Endodermal cell (in vitro differentiated cells): Measurements from ENCODE around the gene TSHZ2. TPM values are rescaled to one million over a fixed set of nuclear protein-coding genes. Genes with fewer than 3 reads are reported as not detected.

ENCODE experiments used
- DNase-seq: peaks from one replicate; pipeline ENCODE4 v3.0.0-alpha.2; 2017
- H3K27ac ChIP-seq: 2 replicates; pipeline ENCODE4 v1.5.1; 2013; ENCODE audit warnings: mild to moderate bottlenecking, low read depth, low read length, moderate library complexity
- H3K27me3 ChIP-seq: 2 replicates; pipeline ENCODE4 v1.6.1; 2013; ENCODE audit warnings: mild to moderate bottlenecking, low read length, moderate library complexity; ENCODE audit not compliant: insufficient read depth, control insufficient read depth, poor library complexity, severe bottlenecking
- H3K36me3 ChIP-seq: 2 replicates; pipeline ENCODE4 v1.7.0; 2013; ENCODE audit warnings: mild to moderate bottlenecking, low read length, moderate library complexity; ENCODE audit not compliant: control insufficient read depth, insufficient read depth
- H3K4me1 ChIP-seq: one replicate; pipeline ENCODE4 v1.7.0; 2013; ENCODE audit warnings: low read length; ENCODE audit not compliant: control insufficient read depth, insufficient read depth
- H3K4me3 ChIP-seq: 2 replicates; pipeline ENCODE4 v1.5.1; 2013; ENCODE audit warnings: mild to moderate bottlenecking, low read length, moderate library complexity
- H3K9ac ChIP-seq: 2 replicates; pipeline ENCODE4 v1.6.1; 2013; ENCODE audit warnings: mild to moderate bottlenecking, low read length, moderate library complexity; ENCODE audit not compliant: poor library complexity, severe bottlenecking; ENCODE audit errors: extremely low read depth
- H3K9me3 ChIP-seq: 2 replicates; pipeline ENCODE4 v1.6.1; 2013; ENCODE audit warnings: mild to moderate bottlenecking, low read length, moderate library complexity; ENCODE audit not compliant: control insufficient read depth
- H3K27ac Mint-ChIP-seq: 2 replicates; pipeline ENCODE4 v1.8.0; 2020; ENCODE audit warnings: mixed read lengths
- H3K27me3 Mint-ChIP-seq: 2 replicates; pipeline ENCODE4 v1.8.0; 2021; ENCODE audit warnings: mild to moderate bottlenecking, mixed read lengths; ENCODE audit not compliant: insufficient read depth
- H3K36me3 Mint-ChIP-seq: 2 replicates; pipeline ENCODE4 v1.8.0; 2020; ENCODE audit warnings: low read depth, mixed read lengths
- H3K4me1 Mint-ChIP-seq: 2 replicates; pipeline ENCODE4 v1.8.0; 2020; ENCODE audit warnings: mixed read lengths
- H3K4me3 Mint-ChIP-seq: 2 replicates; pipeline ENCODE4 v1.8.0; 2020; ENCODE audit warnings: mild to moderate bottlenecking, moderate library complexity, mixed read lengths
- H3K9me3 Mint-ChIP-seq: 2 replicates; pipeline ENCODE4 v1.8.0; 2020; ENCODE audit warnings: mild to moderate bottlenecking, mixed read lengths
- CTCF ChIP-seq: fragments of 200-600 bp; sonication (generic); conservative IDR thresholded peaks from 2 replicates; pipeline ENCODE4 v1.5.0; 2021; ENCODE audit warnings: antibody characterized with exemption, mild to moderate bottlenecking
- WGBS, 2 experiments: methylation state at CpG; one replicate each; pipeline versions ENCODE4 v1.1.5 to v1.1.7; 2013; ENCODE audit warnings: missing lambda C conversion rate in 2 of 2, mixed read lengths in 1 of 2; ENCODE audit not compliant: insufficient coverage in 1 of 2, insufficient read length in 1 of 2; 5-methylcytosine and 5-hydroxymethylcytosine counted together
- total RNA-seq, 2 donors: library from RNA; stranded (reverse); fragmentation: NEBNext Ultra II Directional in 1 of 2; extraction: Animal tissue kit (Norgen Biotek cat#: 25700) in 1 of 2; gene quantifications; 2 replicates in 1 of 2; 3 replicates in 1 of 2; pipeline ENCODE4 v1.2.1, GENCODE V29; 2021

Gene TSHZ2
- total RNA-seq, 2 donors from 2014 or later, result 0.07 to 0.31 TPM

DNA sequence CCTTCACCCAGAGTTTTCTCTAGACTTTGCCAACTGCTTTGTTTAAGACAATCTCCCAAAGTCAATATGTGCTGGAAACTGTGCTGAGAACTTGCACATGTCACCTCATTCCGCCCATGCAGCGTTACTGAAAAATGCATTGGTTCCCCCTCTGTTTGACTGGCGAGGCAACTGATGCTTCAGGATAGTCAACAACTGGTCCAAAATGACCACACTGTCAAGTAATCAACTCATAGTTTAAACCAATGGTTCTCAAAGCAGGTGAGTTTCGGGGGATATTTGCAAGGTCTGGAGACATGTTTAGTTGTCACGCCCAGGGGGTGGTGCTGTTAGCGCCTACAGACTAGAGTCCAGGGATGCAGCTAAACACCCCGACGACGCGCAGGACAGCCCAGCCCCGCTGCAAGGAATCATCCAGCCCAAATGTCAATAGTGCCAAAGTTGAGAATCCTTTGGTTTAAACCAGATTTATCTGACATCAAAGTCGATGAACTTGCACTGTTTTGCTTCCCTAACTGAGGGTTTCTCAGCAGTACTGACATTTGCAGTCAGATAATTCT lies 451.5 kb downstream of the TSHZ2 start:
- Mint-ChIP-seq H3K4me3 (no peak overlapping the region), H3K27ac (no peak overlapping the region), H3K9me3 (peaks cover 2% of the 10 kb centered on the region), H3K27me3 (no peaks in the 10 kb centered on the region), H3K4me1 (peaks cover 4% of the 10 kb centered on the region), H3K36me3 (no peaks in the 10 kb centered on the region)
- no peaks in the 10 kb centered on the region for H3K36me3 ChIP-seq
- no peak overlapping the region for H3K9ac ChIP-seq
- H3K4me3 ChIP-seq, result no peak overlapping the region
- H3K27me3 ChIP-seq, result no peaks in the 10 kb centered on the region
- H3K27ac ChIP-seq, result no peak overlapping the region
- H3K9me3 ChIP-seq, result no peaks in the 10 kb centered on the region
- H3K4me1 ChIP-seq, result peaks cover 2% of the 10 kb centered on the region
- TF ChIP-seq CTCF, result no peak
- WGBS, 2 experiments, result 93 to 96% methylated on average over 11 to 12 of the region's 12 CpGs
- no peak for DNase-seq

DNA sequence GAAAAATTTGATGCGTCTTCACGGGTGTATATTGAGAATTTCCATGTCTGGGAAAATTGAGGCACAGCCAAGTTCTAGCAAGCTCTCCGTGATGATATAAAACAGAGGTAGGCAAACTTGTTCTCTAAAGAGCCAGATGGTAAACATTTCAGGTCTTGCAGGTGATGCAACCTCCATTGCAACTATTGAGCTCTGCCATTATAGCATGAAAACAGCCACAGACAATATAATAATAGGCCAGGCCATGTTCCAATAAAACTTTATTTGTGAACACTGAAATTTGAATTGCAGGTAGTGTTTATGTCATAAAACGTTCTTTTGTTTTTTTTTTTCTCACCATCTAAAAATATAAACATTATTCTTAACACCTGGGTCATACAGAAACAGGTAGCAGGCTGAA lies 453.3 kb downstream of the TSHZ2 start:
- Mint-ChIP-seq H3K4me3 (no peak overlapping the region), H3K9me3 (peaks cover 8% of the 10 kb centered on the region), H3K36me3 (no peaks in the 10 kb centered on the region), H3K27me3 (no peaks in the 10 kb centered on the region), H3K27ac (no peak overlapping the region), H3K4me1 (no peaks in the 10 kb centered on the region)
- H3K27me3 ChIP-seq, result no peaks in the 10 kb centered on the region
- 91 to 96% methylated on average over 3 to 4 of the region's 4 CpGs for WGBS, 2 experiments
- H3K9ac ChIP-seq, result no peak overlapping the region
- no peaks in the 10 kb centered on the region for H3K9me3 ChIP-seq
- no peaks in the 10 kb centered on the region for H3K36me3 ChIP-seq
- no peaks in the 10 kb centered on the region for H3K4me1 ChIP-seq
- H3K4me3 ChIP-seq, result no peak overlapping the region
- DNase-seq, result no peak
- H3K27ac ChIP-seq, result no peak overlapping the region
- TF ChIP-seq CTCF, result no peak

GRCh38 chr20:53425941-53426340 lies 453.8 kb downstream of the TSHZ2 start:
- no peak overlapping the region for H3K27ac Mint-ChIP-seq
- no peak overlapping the region for H3K4me3 Mint-ChIP-seq
- Histone ChIP-seq H3K9ac (no peak overlapping the region), H3K9me3 (no peaks in the 10 kb centered on the region), H3K4me3 (no peak overlapping the region), H3K36me3 (no peaks in the 10 kb centered on the region), H3K4me1 (no peaks in the 10 kb centered on the region), H3K27ac (no peak overlapping the region), H3K27me3 (no peaks in the 10 kb centered on the region)
- H3K36me3 Mint-ChIP-seq, result no peaks in the 10 kb centered on the region
- no peak for DNase-seq
- H3K27me3 Mint-ChIP-seq, result no peaks in the 10 kb centered on the region
- no peak for TF ChIP-seq CTCF
- H3K4me1 Mint-ChIP-seq, result no peaks in the 10 kb centered on the region
- WGBS, 2 experiments, result 87 to 95% methylated on average over 3 of the region's 3 CpGs
- H3K9me3 Mint-ChIP-seq, result peaks cover 8% of the 10 kb centered on the region
